GM18861 (cell line): ENCODE results near the gene ITGBL1.

Source experiments
- ATAC-seq: cut with Tn5 transposase; IDR thresholded peaks from one replicate; pipeline ENCODE4 v1.9.1; 2021; ENCODE audit not compliant: unreplicated experiment

ITGBL1 gene

GRCh38 chr13:101691341-101691860 lies 238.9 kb downstream of the ITGBL1 start:
- ATAC-seq: no peak

- ATAC-seq: no peak
Observed at GRCh38 chr13:101695870-101696516, 243.5 kb downstream of the ITGBL1 start.

GRCh38 chr13:101697745-101698144 lies 245.3 kb downstream of the ITGBL1 start:
- ATAC-seq: no peak

- no peak for ATAC-seq
Observed at GRCh38 chr13:101698400-101698799, 245.9 kb downstream of the ITGBL1 start.

- no peak for ATAC-seq
Observed at GRCh38 chr13:101700598-101700997, 248.1 kb downstream of the ITGBL1 start.

GRCh38 chr13:101703081-101703480 lies 250.6 kb downstream of the ITGBL1 start:
- no peak for ATAC-seq

- no peak for ATAC-seq
Observed at GRCh38 chr13:101703838-101704237, 251.4 kb downstream of the ITGBL1 start.

- ATAC-seq: no peak
Observed at GRCh38 chr13:101706651-101707050, 254.2 kb downstream of the ITGBL1 start.

- ATAC-seq: no peak
Observed at GRCh38 chr13:101707659-101708058, 255.2 kb downstream of the ITGBL1 start.

- ATAC-seq: no peak
Observed at GRCh38 chr13:101708115-101708514, 255.6 kb downstream of the ITGBL1 start.

GRCh38 chr13:101709952-101710351 lies 257.5 kb downstream of the ITGBL1 start:
- no peak for ATAC-seq

GRCh38 chr13:101711307-101712025 lies 259.0 kb downstream of the ITGBL1 start:
- no peak for ATAC-seq

- ATAC-seq: no peak
Observed at GRCh38 chr13:101712026-101712348, 259.5 kb downstream of the ITGBL1 start.

- no peak for ATAC-seq
Observed at GRCh38 chr13:101714195-101714594, 261.7 kb downstream of the ITGBL1 start.

GRCh38 chr13:101717353-101717752 lies 264.9 kb downstream of the ITGBL1 start:
- ATAC-seq: no peak

GRCh38 chr13:101718496-101718895 lies 266.0 kb downstream of the ITGBL1 start:
- no peak for ATAC-seq

- ATAC-seq: no peak
Observed at GRCh38 chr13:101726681-101727080, 274.2 kb downstream of the ITGBL1 start.

GRCh38 chr13:101727118-101727517 lies 274.6 kb downstream of the ITGBL1 start:
- peak; percentile 66 for ATAC-seq

GRCh38 chr13:101728021-101728420 lies 275.5 kb downstream of the ITGBL1 start:
- no peak for ATAC-seq

GRCh38 chr13:101728615-101729014 lies 276.1 kb downstream of the ITGBL1 start:
- ATAC-seq: no peak

GRCh38 chr13:101730420-101731000 lies 278.0 kb downstream of the ITGBL1 start:
- ATAC-seq: no peak

GRCh38 chr13:101736566-101736965 lies 284.1 kb downstream of the ITGBL1 start:
- ATAC-seq: no peak
